WTC11 (cell line): ENCODE results near the gene INVS. TPM values are rescaled to one million over a fixed set of nuclear protein-coding genes. Genes with fewer than 3 reads are reported as not detected.

Experiments used
- ATAC-seq: fragments of 200-7000 bp; cut with Tn5 transposase; 2 replicates; pipeline ENCODE4 v1.10.0; 2021; ENCODE audit warnings: mild to moderate bottlenecking, moderate library complexity
- CTCF ChIA-PET: fragments of 300-600 bp; sonication (Branson Sonifier 250); formaldehyde crosslinking; loops from one replicate; lab custom pipeline; 2021; ENCODE audit warnings: antibody characterized with exemption; lab: Charles Lee
- POLR2A ChIA-PET: fragments of 350-600 bp; sonication (Branson Sonifier 250); formaldehyde crosslinking; loops from one replicate; lab custom pipeline; 2021; ENCODE audit warnings: antibody characterized with exemption; lab: Charles Lee
- DNase-seq: peaks from one replicate; pipeline ENCODE4 v3.0.0; 2021; ENCODE audit warnings: low spot score
- H3K27ac Mint-ChIP-seq: 2 replicates; pipeline ENCODE4 v1.8.0; 2021; ENCODE audit warnings: mixed read lengths
- H3K27me3 Mint-ChIP-seq: 2 replicates; pipeline ENCODE4 v1.8.0; 2021; ENCODE audit warnings: low read depth, mild to moderate bottlenecking, moderate library complexity, mixed read lengths
- H3K36me3 Mint-ChIP-seq: 2 replicates; pipeline ENCODE4 v1.8.0; 2021; ENCODE audit warnings: mixed read lengths
- H3K4me1 Mint-ChIP-seq: 2 replicates; pipeline ENCODE4 v1.8.0; 2022; ENCODE audit warnings: mixed read lengths
- H3K4me3 Mint-ChIP-seq: 2 replicates; pipeline ENCODE4 v1.8.0; 2021; ENCODE audit warnings: mild to moderate bottlenecking, moderate library complexity, mixed read lengths
- H3K9me3 Mint-ChIP-seq: 2 replicates; pipeline ENCODE4 v1.8.0; 2021; ENCODE audit warnings: mixed read lengths
- AR ChIP-seq: fragments of 250-450 bp; sonication (Bioruptor Pico); IDR thresholded peaks from 2 replicates; pipeline ENCODE4 v1.9.0; 2021; ENCODE audit warnings: mild to moderate bottlenecking
- CDX4 ChIP-seq: fragments of 250-450 bp; sonication (Bioruptor Pico); IDR thresholded peaks from 2 replicates; pipeline ENCODE4 v1.9.0; 2021; ENCODE audit warnings: moderate library complexity, mild to moderate bottlenecking, inconsistent platforms, borderline replicate concordance
- CTCF ChIP-seq: fragments of 200-600 bp; IDR thresholded peaks from 2 replicates; pipeline ENCODE4 v1.8.0; 2022; ENCODE audit warnings: antibody characterized with exemption
- FOXJ3 ChIP-seq: sonication (generic); formaldehyde crosslinking; IDR thresholded peaks from 2 replicates; pipeline ENCODE4 v1.9.0; 2021; ENCODE audit warnings: missing genetic modification reagents, mild to moderate bottlenecking, borderline replicate concordance
- FOXP4 ChIP-seq: sonication (generic); formaldehyde crosslinking; IDR thresholded peaks from 2 replicates; pipeline ENCODE4 v1.8.0; 2022; ENCODE audit warnings: mild to moderate bottlenecking, missing genetic modification reagents
- GRHL2 ChIP-seq: fragments of 250-450 bp; sonication (Bioruptor Pico); IDR thresholded peaks from 2 replicates; pipeline ENCODE4 v1.8.0; 2022; ENCODE audit warnings: mild to moderate bottlenecking, moderate library complexity; ENCODE audit not compliant: insufficient replicate concordance, severe bottlenecking
- IRF1 ChIP-seq: sonication (generic); formaldehyde crosslinking; IDR thresholded peaks from 2 replicates; pipeline ENCODE4 v1.8.0; 2023; ENCODE audit warnings: missing genetic modification reagents
- KAT7 ChIP-seq: sonication (generic); formaldehyde crosslinking; IDR thresholded peaks from 2 replicates; pipeline ENCODE4 v1.8.1; 2023; ENCODE audit warnings: missing genetic modification reagents, mild to moderate bottlenecking, borderline replicate concordance
- MAX ChIP-seq: sonication (generic); formaldehyde crosslinking; IDR thresholded peaks from 2 replicates; pipeline ENCODE4 v1.8.0; 2022; ENCODE audit warnings: mild to moderate bottlenecking, missing genetic modification reagents
- MXD4 ChIP-seq: fragments of 250-450 bp; sonication (Bioruptor Pico); IDR thresholded peaks from 2 replicates; pipeline ENCODE4 v1.8.0; 2021; ENCODE audit warnings: mild to moderate bottlenecking, moderate library complexity, borderline replicate concordance
- NFE2L1 ChIP-seq: sonication (generic); formaldehyde crosslinking; IDR thresholded peaks from 2 replicates; pipeline ENCODE4 v1.8.1; 2023; ENCODE audit warnings: missing genetic modification reagents
- PREB ChIP-seq: sonication (generic); formaldehyde crosslinking; IDR thresholded peaks from 2 replicates; pipeline ENCODE4 v1.8.1; 2022; ENCODE audit warnings: mild to moderate bottlenecking, missing genetic modification reagents, moderate library complexity, borderline replicate concordance
- PRRX2 ChIP-seq: fragments of 250-450 bp; sonication (Bioruptor Pico); IDR thresholded peaks from 2 replicates; pipeline ENCODE4 v1.8.0; 2021; ENCODE audit warnings: mild to moderate bottlenecking
- RELA ChIP-seq: sonication (generic); formaldehyde crosslinking; IDR thresholded peaks from 2 replicates; pipeline ENCODE4 v1.8.1; 2022; ENCODE audit warnings: missing genetic modification reagents, mild to moderate bottlenecking, borderline replicate concordance
- SMAD3 ChIP-seq: sonication (generic); formaldehyde crosslinking; IDR thresholded peaks from 2 replicates; pipeline ENCODE4 v1.8.0; 2022; ENCODE audit warnings: missing genetic modification reagents, mild to moderate bottlenecking, borderline replicate concordance
- TCF7 ChIP-seq: sonication (generic); formaldehyde crosslinking; IDR thresholded peaks from 2 replicates; pipeline ENCODE4 v1.8.0; 2022; ENCODE audit warnings: mild to moderate bottlenecking, low read depth, missing genetic modification reagents, moderate library complexity
- ZBTB43 ChIP-seq: sonication (generic); formaldehyde crosslinking; IDR thresholded peaks from 2 replicates; pipeline ENCODE4 v1.8.1; 2023; ENCODE audit warnings: mild to moderate bottlenecking, missing genetic modification reagents
- ZNF219 ChIP-seq: sonication (generic); formaldehyde crosslinking; IDR thresholded peaks from 2 replicates; pipeline ENCODE4 v1.8.0; 2023; ENCODE audit warnings: missing genetic modification reagents, mild to moderate bottlenecking, borderline replicate concordance
- ZNF281 ChIP-seq: sonication (generic); formaldehyde crosslinking; IDR thresholded peaks from 2 replicates; pipeline ENCODE4 v1.8.0; 2023; ENCODE audit warnings: mild to moderate bottlenecking, missing genetic modification reagents
- total RNA-seq: library from RNA; stranded (reverse); gene quantifications from 3 replicates; pipeline ENCODE4 v1.2.3, GENCODE V29; 2021

The INVS gene
- total RNA-seq, 1 experiment from 2014 or later = 8.1 TPM

- no peak for TF ChIP-seq MAX (CRISPR knock-in tag)
- no peak for TF ChIP-seq FOXJ3 (CRISPR knock-in tag)
- no peak for TF ChIP-seq RELA (CRISPR knock-in tag)
- TF ChIP-seq CTCF = no peak
- no peak for TF ChIP-seq AR
These were observed 94.0 kb downstream of the INVS start (continued) for GRCh38 chr9:100193078-100193477.

- TF ChIP-seq PREB (CRISPR knock-in tag) = no peak
- TF ChIP-seq MXD4 (CRISPR knock-in tag) = no peak
- TF ChIP-seq GRHL2 (CRISPR knock-in tag) = no peak
- no peak for TF ChIP-seq ZNF281
- TF ChIP-seq PRRX2 = no peak
- TF ChIP-seq KAT7 = no peak
- no peak for TF ChIP-seq IRF1 (CRISPR knock-in tag)
- TF ChIP-seq NFE2L1 = no peak
- no peak for TF ChIP-seq TCF7 (CRISPR knock-in tag)
- no peak overlapping the region for H3K4me3 Mint-ChIP-seq
- peaks cover 15% of the 10 kb centered on the region; the same call in 1 of the 2 replicates for H3K4me1 Mint-ChIP-seq
- H3K27ac Mint-ChIP-seq = no peak overlapping the region; the same call in 1 of the 2 replicates
- H3K36me3 Mint-ChIP-seq = peaks cover 8% of the 10 kb centered on the region
- ChIA-PET POLR2A (no interaction called here), CTCF (interaction anchor here (0.5 to 1.4 kb wide), 2 partner anchors 11 to 14 kb away, joined by 3 read pairs; no protein-coding TSS in a partner anchor)
- peaks cover 23% of the 10 kb centered on the region for H3K9me3 Mint-ChIP-seq
- H3K27me3 Mint-ChIP-seq = no peaks in the 10 kb centered on the region
- DNase-seq (no peak), ATAC-seq (no peak)
These were observed 97.2 kb downstream of the INVS start for GRCh38 chr9:100196215-100196614.

- Mint-ChIP-seq H3K4me3 (no peak overlapping the region), H3K27ac (no peak overlapping the region), H3K36me3 (peaks cover 1% of the 10 kb centered on the region), H3K4me1 (peaks cover 14% of the 10 kb centered on the region; the same call in 1 of the 2 replicates), H3K27me3 (no peaks in the 10 kb centered on the region), H3K9me3 (peaks cover 17% of the 10 kb centered on the region)
- POLR2A ChIA-PET = no interaction called here
- DNase-seq = no peak
- CTCF ChIA-PET = interaction anchor here (1.4 kb wide), 1 partner anchor 10 kb away, joined by 3 read pairs; no protein-coding TSS in a partner anchor
- ATAC-seq = no peak
- TF ChIP-seq ZBTB43 (CRISPR knock-in tag) (no peak), ZNF219 (CRISPR knock-in tag) (no peak), CDX4 (CRISPR knock-in tag) (no peak), MXD4 (CRISPR knock-in tag) (no peak), FOXP4 (CRISPR knock-in tag) (no peak), KAT7 (no peak), SMAD3 (CRISPR knock-in tag) (no peak)
These were observed 97.8 kb downstream of the INVS start for GRCh38 chr9:100196828-100197227.
